ENCODE data around the gene GPR42. TPM values are rescaled to one million over a fixed set of nuclear protein-coding genes. Genes with fewer than 3 reads are reported as not detected.
"Not testable (repeated sequence)": the region's sequence is repeated elsewhere in the genome, so short reads cannot be mapped to it uniquely, and the experiment has no call there.

Gene GPR42
- polyA plus RNA-seq, 1 donor = not detected

- no peak for DNase-seq
These were observed 23.5 kb upstream of the GPR42 start, which contains the start of gene FFAR1 for GRCh38 chr19:35347171-35347929. Gene FFAR1, plus strand, starts transcription at chr19:35347902. Its CDS starts 3,650 bp downstream, at chr19:35351552.

GRCh38 chr19:35347930-35348298, 23.0 kb upstream of the GPR42 start:
- DNase-seq = no peak

- DNase-seq = no peak
These were observed 21.8 kb upstream of the GPR42 start for GRCh38 chr19:35348911-35349611.

DNA sequence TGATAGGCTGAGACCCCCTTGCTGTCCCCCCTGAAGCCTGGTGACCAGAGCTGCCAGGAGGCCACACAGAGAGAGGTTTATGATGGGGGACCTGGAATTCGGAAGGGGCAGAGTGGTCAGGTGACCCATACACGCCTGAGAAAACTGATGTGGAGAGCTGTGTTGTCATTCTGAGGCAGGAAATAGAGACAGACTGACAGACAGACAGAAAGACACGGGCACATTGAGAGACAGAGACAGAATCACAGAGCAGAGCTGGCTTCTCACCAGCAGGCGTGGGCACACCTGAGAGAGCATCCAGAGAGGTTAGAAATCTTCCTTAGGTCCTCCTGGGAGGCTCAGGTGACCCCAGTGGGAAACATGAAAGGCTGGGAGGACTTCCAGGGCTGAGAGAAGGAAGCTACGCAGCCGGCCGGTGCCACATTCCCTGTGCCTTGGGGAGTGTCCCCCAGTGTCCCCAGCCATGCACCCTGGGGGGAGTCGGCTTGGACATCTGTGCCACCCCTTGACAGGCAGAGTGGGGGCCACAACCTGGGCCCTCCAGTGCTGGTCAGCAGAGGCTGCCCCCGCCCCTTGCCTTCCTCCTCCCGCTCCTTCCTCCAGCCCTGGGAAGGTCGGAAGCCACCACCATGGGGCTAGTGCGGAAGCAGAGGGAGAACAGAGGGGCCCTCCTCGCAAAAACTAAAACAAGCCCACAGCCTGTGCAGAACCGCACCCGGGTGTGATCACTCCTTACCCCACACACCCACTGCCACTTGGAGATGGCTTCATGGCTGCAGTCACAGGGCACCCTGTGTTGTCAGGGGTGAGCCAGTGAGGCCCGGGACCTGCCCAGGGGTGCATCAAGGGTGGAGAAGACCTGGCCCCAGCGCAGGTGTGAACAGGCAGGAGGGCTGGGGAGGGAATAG, 21.0 kb upstream of the GPR42 start:
- DNase-seq = no peak

GRCh38 chr19:35350591-35350990, 20.3 kb upstream of the GPR42 start:
- no peak for DNase-seq

DNA sequence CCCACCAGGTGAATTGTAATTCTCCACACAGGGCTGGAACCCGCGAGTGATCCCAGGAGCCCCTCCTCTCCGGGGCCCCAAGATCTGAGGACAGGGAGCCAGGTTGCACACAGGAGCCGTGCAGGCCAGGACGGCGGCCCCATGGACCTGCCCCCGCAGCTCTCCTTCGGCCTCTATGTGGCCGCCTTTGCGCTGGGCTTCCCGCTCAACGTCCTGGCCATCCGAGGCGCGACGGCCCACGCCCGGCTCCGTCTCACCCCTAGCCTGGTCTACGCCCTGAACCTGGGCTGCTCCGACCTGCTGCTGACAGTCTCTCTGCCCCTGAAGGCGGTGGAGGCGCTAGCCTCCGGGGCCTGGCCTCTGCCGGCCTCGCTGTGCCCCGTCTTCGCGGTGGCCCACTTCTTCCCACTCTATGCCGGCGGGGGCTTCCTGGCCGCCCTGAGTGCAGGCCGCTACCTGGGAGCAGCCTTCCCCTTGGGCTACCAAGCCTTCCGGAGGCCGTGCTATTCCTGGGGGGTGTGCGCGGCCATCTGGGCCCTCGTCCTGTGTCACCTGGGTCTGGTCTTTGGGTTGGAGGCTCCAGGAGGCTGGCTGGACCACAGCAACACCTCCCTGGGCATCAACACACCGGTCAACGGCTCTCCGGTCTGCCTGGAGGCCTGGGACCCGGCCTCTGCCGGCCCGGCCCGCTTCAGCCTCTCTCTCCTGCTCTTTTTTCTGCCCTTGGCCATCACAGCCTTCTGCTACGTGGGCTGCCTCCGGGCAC, 19.3 kb upstream of the GPR42 start:
- DNase-seq = no peak

- no peak for DNase-seq
These were observed 18.8 kb upstream of the GPR42 start for GRCh38 chr19:35352177-35352447.

DNA sequence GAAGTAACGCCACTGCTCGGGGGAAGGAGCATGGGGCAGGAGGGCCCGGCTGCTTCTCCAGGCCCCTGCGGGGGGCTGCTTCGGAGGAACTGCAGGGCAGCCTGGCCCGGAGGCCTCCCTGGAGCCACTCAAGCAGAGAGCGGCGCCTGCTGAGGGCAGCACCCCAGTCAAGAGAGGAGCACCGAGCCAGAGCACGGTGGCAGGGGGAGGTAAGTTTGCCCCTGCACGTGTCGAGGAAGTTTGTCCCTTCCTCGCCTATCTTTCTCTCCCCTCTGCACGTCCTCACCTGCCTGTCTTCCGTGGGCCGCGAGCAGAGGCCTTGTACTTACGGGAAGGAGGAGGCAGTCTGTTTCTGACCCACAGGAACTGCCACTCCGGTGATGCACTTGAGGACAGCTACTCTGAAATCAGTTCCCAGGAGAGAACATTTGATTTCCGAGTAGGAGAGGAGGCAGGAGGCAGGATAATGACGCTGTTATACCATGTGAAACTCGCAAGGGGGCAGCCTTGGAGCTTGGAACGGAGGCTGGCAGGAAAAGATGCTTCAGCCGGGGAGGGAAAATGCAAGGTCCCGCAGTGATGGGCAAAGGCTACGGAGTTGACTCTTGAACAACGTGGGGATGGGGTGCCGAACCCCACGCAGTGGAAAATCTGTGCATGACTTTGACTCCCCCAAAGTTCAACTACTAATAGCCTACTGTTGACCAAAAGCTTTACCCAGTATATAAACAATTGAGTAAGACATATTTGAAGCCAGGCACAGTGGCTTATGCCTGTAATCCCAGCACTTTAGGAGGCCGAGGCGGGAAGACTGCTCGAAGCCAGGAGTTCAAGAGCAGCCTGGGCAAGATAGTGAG, 18.2 kb upstream of the GPR42 start:
- peak; percentile 71 for DNase-seq

- no peak for DNase-seq
These were observed 17.2 kb upstream of the GPR42 start for GRCh38 chr19:35353635-35354034.

GRCh38 chr19:35354898-35355297, 16.0 kb upstream of the GPR42 start:
- DNase-seq = no peak

DNA sequence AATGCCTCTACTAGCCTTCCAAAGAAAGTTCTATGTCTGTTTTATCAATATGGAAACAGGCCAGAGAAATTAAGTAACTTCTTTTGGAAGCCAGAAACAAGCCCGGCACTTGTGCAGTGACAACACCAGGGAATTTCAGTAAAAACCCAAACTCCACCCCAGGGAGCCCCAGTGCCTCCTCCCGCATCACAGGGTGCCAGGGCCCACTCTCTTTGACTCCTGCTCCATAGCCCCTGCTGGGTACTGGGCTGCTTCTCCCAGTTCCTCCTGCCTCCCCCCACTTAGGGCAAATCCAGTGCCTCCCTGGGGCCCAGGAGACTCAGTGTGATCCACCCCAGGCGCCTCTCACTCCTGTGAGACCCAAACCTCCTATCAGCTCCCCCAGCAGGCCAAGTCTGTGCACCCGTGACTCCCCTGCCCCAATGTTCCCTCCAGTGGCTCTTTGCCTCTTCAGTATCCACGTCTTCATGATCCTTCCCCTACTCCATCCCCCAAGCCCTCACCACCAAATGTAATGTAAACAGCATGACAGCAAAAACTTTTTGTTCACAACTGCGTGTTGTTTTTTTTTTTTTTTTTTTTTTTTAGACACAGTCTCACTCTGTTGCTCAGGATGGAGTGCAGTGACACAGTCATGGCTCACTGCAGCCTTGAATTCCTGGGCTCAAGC, 14.9 kb upstream of the GPR42 start:
- DNase-seq = no peak

GRCh38 chr19:35357867-35358573, 12.8 kb upstream of the GPR42 start, which contains the start of gene FFAR3:
Gene FFAR3, plus strand, starts transcription at chr19:35358460. Its CDS starts 431 bp downstream, at chr19:35358891.
- DNase-seq = no peak

DNA sequence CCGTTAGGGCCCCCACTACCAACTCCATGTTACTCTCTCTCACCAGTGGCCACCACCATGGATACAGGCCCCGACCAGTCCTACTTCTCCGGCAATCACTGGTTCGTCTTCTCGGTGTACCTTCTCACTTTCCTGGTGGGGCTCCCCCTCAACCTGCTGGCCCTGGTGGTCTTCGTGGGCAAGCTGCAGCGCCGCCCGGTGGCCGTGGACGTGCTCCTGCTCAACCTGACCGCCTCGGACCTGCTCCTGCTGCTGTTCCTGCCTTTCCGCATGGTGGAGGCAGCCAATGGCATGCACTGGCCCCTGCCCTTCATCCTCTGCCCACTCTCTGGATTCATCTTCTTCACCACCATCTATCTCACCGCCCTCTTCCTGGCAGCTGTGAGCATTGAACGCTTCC, 12.0 kb upstream of the GPR42 start:
- not testable (repeated sequence) for DNase-seq

GRCh38 chr19:35359395-35359794, 11.5 kb upstream of the GPR42 start:
- DNase-seq = not testable (repeated sequence)

DNA sequence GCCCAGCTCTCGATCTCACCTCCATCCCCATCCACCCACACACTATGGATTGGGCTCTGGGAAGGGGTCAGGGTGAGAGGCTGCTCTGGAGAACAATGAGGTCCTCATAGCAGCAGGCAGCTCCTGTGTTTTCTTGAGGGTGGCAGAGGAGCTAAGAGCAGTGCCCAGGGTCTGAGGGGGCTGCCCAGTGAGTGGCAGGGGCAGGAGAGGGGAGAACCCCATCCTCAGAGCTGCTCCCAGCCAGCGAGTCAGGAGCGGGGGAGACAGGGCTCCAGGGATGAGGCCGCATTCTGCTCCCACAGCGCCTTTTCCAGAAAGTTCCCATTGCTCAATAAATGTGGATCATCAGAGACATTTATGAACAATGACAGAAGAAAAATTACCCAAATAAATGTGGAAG, 10.8 kb upstream of the GPR42 start:
- DNase-seq = not testable (repeated sequence)

DNA sequence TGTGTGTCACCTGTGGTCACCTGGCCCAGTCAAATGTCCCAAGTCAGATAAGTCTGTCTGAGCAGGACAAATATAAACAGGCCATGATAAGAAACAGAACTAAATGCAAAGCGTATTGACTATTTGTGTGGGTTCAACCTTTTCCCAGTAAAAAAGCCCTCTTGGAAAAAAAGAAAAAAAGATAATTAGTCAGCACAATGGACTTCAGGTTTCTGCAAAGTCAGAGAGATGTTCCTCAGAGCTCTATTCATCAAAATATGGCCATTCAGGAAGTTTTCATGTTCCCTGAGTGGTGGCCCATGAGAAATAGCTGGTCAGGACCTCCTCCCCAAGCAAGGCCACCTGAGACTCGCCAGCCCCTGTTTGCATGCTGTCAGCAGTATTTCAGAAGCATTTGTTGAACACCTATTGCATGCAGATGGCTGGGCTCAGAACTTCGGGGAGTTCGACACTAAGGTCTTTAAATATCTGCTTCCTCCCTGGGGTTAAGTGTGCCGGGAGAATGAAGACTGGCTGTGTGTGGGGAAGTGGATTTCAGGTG, 9.9 kb upstream of the GPR42 start:
- no peak for DNase-seq

- DNase-seq = no peak
These were observed 8.4 kb upstream of the GPR42 start for GRCh38 chr19:35362261-35363000.

- DNase-seq = no peak
These were observed 7.8 kb upstream of the GPR42 start for GRCh38 chr19:35363001-35363590.

Data from left kidney (tissue), 2 donors.